HG02798 (cell line): Measurements from ENCODE around the gene FLT4.
A peak's percentile ranks its signal among the peaks of the same experiment; 100 is the strongest.

Experiments
- ATAC-seq: cut with Tn5 transposase; IDR thresholded peaks from one replicate; pipeline ENCODE4 v1.9.1; 2021; ENCODE audit warnings: mild to moderate bottlenecking; ENCODE audit not compliant: unreplicated experiment, poor library complexity

FLT4 gene

GRCh38 chr5:180611140-180611850, 38.1 kb downstream of the FLT4 start:
- ATAC-seq: no peak

DNA sequence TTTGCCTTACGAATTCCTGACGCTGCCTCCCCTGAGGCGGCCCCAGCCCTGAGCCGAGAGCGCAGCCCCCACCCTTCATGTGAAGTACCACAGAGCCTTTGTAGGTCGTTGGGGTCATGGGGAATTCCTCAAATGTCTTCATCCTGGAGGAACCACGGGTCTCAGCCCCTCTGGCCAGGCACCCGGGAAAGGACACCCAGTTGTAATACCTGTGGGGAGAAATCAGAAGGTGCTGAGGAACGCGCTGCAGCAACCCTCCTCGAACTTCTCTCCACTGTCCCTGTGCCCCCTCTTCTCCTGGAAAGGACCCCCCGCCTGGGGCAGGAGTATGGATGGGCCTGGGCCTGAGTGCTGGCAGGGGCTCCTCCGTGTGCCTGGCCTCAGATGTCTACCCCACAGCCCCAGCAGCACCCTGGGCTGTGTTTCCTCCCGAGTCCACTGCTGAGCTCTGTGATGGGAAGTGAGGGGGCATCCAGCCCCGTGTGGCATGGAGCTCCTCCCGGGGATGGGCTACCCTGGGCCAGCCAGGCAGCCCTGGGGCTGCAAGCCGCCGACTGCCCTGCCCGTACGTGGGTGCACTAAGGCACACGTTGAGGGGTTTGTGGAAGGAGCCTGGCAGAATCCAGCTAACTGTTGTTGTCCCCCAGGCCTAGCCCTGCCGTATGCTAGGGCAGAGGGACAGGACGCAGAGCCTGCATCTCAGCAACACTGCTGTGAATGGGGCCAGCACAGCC, 39.4 kb downstream of the FLT4 start:
- ATAC-seq: no peak

DNA sequence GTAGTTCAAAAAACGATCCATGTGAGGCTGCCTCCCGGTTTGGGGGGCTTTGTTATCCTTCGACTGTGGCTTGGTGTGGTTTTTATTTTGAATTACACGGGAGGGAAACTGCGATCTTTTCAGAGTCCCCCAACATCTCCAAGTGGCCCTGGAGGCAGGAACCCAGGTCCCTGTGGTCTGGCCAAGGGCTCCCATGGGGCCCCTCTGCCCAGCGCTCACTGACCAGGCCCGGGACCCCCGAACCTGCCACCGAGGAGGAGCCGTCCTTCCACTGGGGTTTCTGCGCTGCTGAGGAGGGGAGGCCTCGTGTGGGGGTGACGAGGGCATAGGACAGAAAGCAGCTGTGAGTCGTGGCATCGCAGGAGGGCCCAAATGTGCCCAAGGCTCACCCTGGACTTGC, 40.0 kb downstream of the FLT4 start:
- ATAC-seq: no peak

DNA sequence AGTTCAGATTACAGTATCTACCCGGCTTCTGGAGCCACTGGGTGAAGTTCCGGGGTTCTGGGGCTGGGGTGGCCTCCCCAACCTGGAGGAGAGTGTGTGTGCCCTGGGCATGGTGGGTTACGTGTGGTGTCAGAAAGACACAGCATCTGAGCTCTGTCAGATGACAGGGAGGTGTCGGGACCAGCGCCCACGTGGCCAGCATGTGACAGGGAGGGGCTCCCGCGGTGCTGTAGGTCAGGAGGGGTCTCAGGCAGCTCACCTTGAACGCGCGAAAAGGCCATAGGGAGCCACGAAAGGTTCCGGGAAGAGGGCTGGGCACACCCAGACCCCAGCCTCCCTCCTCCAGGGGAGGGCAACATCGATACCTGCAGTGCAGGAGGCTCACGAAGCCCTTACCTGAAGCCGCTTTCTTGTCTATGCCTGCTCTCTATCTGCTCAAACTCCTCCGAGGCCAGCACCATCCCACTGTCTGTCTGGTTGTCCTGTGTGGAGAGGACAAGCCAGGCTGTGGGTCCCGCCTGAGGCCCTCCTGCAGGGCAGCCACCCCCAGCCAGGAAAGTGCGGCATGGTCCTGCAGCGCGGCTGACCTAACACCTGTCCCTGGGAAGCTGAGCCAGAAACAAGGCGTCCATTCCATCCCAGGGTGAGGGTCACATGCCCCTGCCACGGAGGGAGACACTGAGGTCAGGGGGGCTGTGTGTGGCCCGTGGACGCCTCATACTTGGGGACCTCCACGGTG, 40.7 kb downstream of the FLT4 start:
- no peak for ATAC-seq

GRCh38 chr5:180607861-180608571, 41.4 kb downstream of the FLT4 start:
- ATAC-seq: no peak

DNA sequence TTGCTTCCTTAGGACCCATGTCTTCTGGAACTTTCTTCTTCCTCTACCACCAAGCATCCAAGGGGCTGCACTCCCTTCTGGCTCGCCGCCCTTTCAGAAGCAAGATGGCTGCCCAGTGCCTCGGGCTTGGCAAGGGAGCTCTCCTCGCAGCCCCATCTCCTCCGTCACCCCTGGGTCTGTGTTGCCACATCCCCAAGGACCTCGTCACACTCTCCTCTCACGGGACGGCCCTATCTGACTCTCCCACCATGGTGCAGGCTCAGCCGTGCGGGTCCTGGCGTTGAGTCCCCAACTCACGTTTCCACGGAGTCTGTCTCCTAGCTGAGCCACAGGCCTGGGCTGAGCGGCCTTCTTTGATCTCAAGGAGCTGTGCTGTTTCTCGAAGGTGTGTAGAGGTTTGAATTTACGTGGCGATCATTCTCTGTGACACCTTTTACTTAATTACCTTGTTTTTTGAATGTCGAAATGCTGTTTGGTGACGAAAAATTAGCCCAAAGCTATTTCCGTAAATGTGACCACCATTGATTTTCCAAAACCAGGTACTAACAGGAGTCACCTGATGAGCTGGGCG, 43.1 kb downstream of the FLT4 start:
- no peak for ATAC-seq

- peak; percentile 51 for ATAC-seq
These were observed 43.7 kb downstream of the FLT4 start for GRCh38 chr5:180605554-180606214.

DNA sequence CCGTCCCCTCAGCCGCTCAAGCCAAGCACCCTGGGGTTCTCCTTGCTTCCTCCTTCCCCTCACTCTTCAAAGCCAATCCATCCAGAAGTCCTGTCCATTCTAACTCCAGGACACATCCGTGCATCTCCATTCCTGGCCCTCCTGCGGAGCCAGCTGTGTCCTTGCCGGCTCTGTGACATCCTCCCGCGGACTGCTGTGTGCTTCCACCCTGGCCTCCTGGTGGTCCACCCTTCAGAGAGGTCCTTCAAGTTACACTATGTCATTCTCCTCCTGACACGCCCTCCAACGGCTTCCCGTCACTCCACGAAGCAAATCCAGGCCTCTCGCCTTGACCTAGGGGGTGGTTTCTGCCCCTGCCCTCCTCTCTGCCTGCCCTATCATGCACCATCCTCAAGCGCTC, 45.1 kb downstream of the FLT4 start:
- ATAC-seq: no peak

- ATAC-seq: no peak
These were observed 46.3 kb downstream of the FLT4 start for GRCh38 chr5:180603076-180603594.

GRCh38 chr5:180602481-180603075, 46.8 kb downstream of the FLT4 start:
- ATAC-seq: no peak

GRCh38 chr5:180601591-180602480, 47.6 kb downstream of the FLT4 start:
- ATAC-seq: no peak

GRCh38 chr5:180600554-180601041, 48.8 kb downstream of the FLT4 start:
- ATAC-seq: no peak

- no peak for ATAC-seq
These were observed 49.3 kb downstream of the FLT4 start for GRCh38 chr5:180599981-180600553.

DNA sequence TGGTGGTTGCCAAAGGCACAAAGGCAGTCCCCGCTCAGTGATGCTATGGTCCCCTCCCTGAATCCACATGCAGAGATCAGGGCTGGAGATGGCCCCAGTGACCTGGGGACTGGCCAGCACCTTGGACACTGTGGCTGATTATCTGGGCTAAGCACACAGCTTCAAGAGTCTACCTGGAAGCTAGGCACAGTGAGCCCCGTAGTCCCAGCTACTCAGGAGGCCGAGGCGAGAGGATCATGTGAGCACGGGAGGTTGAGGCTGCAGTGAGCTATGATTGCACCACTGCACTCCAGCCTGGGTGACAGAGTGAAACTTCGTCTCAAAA, 49.8 kb downstream of the FLT4 start:
- ATAC-seq: no peak

- no peak for ATAC-seq
These were observed 50.4 kb downstream of the FLT4 start for GRCh38 chr5:180598797-180599589.

DNA sequence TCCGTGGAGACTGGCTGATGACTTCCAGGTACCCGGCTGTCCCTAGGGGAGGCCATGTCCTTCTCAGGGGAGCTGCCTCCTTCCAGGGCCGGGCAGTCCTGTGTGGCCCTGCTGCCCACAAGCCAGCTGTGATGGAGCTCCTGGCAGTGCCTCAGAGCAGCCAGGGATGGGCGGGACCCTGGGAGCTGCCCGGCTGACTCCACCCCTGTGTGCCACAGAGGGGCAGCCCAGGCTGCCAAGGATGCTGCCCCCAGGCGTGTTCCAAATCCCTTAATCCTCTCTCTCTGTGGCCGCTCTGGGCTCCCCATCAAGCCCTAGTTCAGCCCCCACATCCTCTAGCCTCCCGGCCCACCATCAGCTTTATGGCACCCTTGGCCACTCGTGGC, 51.1 kb downstream of the FLT4 start:
- ATAC-seq: no peak

DNA sequence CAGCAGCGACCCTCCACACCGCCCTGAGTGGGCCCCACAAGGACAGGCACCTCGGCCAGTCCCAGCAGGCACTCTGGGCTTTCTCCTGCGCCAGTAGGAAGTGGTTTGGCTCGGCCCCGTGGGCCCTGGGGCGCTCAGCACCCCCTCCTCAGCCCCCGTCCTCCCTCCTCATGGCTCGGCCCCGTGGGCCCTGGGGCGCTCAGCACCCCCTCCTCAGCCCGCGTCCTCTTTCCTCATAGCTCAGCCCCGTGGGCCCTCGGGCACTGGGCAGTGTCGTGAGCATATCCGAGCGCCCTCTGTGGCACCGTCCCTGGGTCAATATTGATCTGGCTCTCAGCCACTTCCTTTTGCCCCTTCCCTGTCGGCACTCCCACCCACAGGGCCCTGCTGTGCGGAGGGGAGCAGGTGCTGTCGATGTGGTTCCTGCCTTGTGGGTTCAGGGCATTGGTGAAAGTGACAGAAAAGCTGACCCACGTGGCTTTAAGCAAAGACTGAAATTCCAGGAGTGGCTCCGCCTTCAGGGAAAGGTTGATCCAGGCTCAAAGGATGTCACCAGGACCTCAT, 52.6 kb downstream of the FLT4 start:
- no peak for ATAC-seq
